ENCODE measurements around the gene ZNF148.

- TF ChIP-seq POLR2AphosphoS2 (conservative IDR thresholded peaks at IDR 0.05; ENCODE audit: low read length) = no peak
- no peak for TF ChIP-seq POLR2A (IDR thresholded peaks at IDR 0.05; ENCODE audit: low read length)
Observed at GRCh38 chr3:125389282-125389681, 14.2 kb upstream of the ZNF148 start.
